GM12878 (cell line): ENCODE data around the gene MASP1.

Experiments
- BCL11A ChIP-seq: IDR thresholded peaks from 2 replicates; pipeline ENCODE4 v1.6.1; 2011; ENCODE audit warnings: low read depth, low read length
- MEF2A ChIP-seq: IDR thresholded peaks from 2 replicates; pipeline ENCODE4 v1.6.1; 2011; ENCODE audit warnings: low read depth, mild to moderate bottlenecking, low read length, moderate library complexity; ENCODE audit not compliant: insufficient read depth
- POLR2AphosphoS2 ChIP-seq: IDR thresholded peaks from 2 replicates; pipeline ENCODE4 v1.6.1; 2011; ENCODE audit warnings: low read depth, mild to moderate bottlenecking, low read length, improper control_type of control experiment, moderate library complexity
- RAD21 ChIP-seq: IDR thresholded peaks from 2 replicates; pipeline ENCODE4 v1.6.1; 2011; ENCODE audit warnings: mild to moderate bottlenecking, low read depth, low read length, moderate library complexity; ENCODE audit not compliant: insufficient read depth
- RELB ChIP-seq: fragments of 450-650 bp; IDR thresholded peaks from 2 replicates; pipeline ENCODE4 v1.6.1; 2017; ENCODE audit warnings: low read depth, mild to moderate bottlenecking, moderate library complexity
- SUZ12 ChIP-seq: fragments of 200-600 bp; sonication (generic); IDR thresholded peaks from one replicate; pipeline ENCODE4 v1.6.1; 2018; ENCODE audit warnings: antibody characterized with exemption, mild to moderate bottlenecking; ENCODE audit not compliant: unreplicated experiment
- TCF12 ChIP-seq: IDR thresholded peaks from 2 replicates; pipeline ENCODE4 v1.6.1; 2011; ENCODE audit warnings: low read depth, mild to moderate bottlenecking, low read length
- TF ChIP-seq, protein P1 (sequence below): fragments of 450-650 bp; formaldehyde crosslinking; IDR thresholded peaks from 2 replicates; pipeline ENCODE4 v1.5.0; 2022; ENCODE audit warnings: mild to moderate bottlenecking, missing genetic modification characterization

DNA sequence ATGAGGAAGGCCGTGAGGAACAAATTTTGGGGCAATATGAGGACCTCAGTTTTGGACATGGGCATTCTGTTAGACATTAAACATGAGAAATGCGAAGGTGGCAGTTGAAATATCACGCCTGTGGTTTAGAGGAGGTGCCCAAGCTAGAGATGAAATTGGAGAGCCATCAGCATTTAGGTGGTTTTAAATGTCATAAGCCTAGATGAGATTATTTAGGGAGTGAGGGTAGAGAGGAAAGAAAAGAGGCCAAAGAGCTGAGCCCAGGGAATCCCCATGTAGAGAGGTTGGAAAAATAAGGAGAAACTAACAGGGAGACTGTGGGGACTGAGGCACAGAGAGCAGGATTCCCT is 79.4 kb downstream of the MASP1 start:
- TF ChIP-seq TCF12 (no peak), SUZ12 (no peak), BCL11A (no peak), MEF2A (no peak), RAD21 (no peak), POLR2AphosphoS2 (no peak), RELB (no peak)
- TF ChIP-seq, protein P1, sequence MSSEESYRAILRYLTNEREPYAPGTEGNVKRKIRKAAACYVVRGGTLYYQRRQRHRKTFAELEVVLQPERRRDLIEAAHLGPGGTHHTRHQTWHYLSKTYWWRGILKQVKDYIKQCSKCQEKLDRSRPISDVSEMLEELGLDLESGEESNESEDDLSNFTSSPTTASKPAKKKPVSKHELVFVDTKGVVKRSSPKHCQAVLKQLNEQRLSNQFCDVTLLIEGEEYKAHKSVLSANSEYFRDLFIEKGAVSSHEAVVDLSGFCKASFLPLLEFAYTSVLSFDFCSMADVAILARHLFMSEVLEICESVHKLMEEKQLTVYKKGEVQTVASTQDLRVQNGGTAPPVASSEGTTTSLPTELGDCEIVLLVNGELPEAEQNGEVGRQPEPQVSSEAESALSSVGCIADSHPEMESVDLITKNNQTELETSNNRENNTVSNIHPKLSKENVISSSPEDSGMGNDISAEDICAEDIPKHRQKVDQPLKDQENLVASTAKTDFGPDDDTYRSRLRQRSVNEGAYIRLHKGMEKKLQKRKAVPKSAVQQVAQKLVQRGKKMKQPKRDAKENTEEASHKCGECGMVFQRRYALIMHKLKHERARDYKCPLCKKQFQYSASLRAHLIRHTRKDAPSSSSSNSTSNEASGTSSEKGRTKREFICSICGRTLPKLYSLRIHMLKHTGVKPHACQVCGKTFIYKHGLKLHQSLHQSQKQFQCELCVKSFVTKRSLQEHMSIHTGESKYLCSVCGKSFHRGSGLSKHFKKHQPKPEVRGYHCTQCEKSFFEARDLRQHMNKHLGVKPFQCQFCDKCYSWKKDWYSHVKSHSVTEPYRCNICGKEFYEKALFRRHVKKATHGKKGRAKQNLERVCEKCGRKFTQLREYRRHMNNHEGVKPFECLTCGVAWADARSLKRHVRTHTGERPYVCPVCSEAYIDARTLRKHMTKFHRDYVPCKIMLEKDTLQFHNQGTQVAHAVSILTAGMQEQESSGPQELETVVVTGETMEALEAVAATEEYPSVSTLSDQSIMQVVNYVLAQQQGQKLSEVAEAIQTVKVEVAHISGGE (CRISPR knock-in tag) = no peak
